HG02943 (cell line): ENCODE data around the gene NACC2.

Experiments used
- ATAC-seq: cut with Tn5 transposase; IDR thresholded peaks from one replicate; pipeline ENCODE4 v1.9.1; 2021; ENCODE audit warnings: mild to moderate bottlenecking, low read depth, moderate library complexity; ENCODE audit not compliant: unreplicated experiment

NACC2 gene, protein sequence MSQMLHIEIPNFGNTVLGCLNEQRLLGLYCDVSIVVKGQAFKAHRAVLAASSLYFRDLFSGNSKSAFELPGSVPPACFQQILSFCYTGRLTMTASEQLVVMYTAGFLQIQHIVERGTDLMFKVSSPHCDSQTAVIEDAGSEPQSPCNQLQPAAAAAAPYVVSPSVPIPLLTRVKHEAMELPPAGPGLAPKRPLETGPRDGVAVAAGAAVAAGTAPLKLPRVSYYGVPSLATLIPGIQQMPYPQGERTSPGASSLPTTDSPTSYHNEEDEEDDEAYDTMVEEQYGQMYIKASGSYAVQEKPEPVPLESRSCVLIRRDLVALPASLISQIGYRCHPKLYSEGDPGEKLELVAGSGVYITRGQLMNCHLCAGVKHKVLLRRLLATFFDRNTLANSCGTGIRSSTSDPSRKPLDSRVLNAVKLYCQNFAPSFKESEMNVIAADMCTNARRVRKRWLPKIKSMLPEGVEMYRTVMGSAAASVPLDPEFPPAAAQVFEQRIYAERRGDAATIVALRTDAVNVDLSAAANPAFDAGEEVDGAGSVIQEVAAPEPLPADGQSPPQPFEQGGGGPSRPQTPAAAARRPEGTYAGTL

DNA sequence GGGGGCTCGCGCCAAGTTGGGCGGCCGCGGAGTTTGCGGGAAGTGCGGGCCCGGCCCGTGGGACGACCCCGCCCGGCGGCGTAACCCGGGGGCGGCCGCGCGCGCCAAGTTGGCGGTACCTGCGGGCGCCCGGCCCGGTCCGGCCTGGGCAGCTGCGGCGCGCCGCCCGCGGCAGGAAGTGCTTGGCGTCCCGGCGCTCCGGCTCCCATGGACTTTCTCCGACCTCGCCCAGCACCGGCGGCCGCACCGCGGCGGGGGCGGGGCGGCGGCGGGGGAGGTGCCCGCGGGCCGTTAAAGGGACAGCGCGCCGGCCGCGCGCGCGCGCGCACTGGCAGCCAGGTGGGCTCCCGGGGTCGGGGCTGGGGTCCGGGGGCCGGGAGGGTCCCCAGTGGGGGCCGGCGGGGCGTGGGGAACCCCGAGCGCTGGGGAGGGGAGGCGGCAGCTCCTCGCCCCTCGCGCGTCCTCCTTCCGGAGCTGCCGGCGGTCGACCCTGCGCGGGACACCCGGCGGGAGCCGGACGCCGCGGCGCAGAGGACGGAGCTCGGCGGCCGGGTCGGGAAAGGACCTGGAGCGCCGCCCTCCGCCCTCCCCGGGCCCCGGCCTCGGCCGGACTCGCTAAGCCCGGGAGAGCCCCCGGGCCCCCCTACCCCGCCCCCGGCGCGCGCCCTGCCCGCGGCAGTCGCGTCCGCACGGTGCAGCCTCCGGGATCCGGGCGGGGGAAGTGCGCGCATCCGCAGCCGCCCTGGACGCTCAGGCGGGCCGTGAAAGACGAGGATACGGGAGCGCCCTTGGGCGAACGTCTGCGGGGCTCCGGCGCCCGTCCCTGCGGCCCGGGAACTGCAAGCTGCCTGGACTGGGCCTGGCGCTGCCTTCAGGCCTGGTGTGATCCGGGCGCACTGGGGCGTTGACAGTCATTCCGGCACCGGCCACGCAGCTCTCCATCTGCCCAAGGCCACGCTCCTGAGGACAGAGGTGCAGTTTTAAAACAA, at the start of gene NACC2:
Gene NACC2, minus strand, starts transcription at position 220 of the 989 bp plus-strand sequence. CDS start 44,768 bp downstream, outside the sequence.
- ATAC-seq: no peak

DNA sequence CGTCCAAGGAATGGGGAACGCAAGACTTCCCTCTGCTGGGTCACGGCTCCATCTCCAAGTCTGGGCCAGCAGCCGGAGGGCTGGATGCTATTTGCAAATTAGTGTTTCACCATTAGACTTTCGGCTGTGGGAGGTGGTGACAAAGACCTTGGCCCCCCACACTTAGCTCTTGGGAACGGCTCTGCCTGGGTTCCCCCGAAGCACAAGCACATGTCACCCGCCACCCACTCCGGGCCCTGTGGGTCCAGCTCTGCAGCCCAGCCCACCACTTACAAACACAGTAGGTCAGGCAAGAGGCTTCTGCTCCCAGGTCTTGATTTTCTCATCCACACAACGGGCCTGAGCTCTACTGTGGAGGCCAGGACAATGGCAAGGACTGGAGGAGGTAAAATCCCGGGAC, 49.4 kb upstream of the NACC2 start:
- no peak for ATAC-seq

DNA sequence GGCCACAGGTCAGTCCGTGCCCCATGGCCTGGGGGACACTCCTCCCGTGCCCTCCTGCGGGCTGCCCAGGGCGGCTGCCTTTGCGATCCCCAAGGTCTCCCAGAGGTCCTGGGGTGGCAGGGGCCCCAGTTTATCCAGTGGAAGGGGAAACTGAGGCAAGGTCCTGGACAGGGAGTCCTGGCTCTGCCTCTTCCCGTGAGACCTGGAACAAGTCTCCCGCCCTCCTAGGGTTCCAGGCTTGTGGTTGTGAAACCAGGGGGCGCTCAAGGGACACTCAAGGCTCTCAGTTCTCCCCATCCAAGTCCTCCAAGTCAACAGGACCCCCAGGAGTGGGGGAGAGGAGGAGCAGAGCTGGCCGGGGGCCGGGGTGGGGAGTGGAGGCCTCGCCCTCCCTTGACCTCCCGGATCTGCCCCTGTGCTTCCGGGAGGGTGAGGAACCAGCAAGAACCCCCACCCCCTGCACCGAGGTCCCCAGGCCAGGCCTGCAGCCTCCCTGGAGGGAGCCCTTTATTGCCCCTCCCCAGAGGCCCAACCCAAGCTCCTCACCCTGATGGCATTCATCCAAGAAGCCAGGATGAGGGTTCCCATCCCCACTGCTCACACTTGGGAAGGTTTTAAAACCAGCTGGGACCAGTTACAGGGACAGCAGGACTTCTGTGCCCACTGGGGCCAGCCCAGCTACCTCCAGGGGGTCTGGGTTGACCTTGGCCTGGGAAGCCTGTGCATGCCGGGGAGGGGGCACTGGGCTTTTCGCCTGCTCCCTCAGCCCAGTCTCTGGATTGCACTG, 48.3 kb upstream of the NACC2 start:
- no peak for ATAC-seq

DNA sequence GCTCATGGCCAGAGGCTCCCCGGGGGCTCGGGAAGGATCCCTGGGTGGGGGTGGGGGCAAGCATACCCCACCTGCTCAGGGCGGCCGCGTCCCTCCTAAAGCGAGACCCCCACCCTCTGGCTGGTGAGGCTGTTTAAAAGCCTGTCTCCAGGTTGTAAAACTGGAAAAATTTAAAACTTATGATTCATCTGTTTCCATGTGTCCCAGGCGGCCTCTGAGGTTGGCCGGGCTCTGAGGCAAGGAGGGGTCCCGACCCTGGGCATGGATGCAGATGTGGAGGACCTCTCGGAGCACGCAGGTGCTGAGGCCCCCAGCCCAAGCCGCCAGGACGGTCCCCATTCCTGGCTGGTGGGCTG, 47.7 kb upstream of the NACC2 start:
- no peak for ATAC-seq

DNA sequence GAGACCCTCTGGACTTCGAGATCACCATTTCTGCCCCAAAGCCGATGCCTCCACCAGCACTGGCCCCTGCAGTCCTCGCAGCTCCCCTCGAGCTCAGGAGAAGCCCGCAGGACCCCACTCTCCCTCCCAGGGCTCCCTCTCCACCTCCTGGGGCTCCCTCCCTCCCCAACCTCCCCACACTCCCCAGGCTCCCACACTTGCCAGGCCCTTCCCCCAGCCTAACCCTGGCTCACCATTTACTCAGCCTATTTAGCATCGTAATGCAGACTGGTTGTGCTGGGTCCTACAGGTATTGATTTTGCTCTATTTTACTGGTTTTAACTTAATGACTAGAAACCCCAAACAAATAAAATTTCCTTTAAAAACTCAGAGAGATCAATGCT, 47.3 kb upstream of the NACC2 start:
- ATAC-seq: no peak

DNA sequence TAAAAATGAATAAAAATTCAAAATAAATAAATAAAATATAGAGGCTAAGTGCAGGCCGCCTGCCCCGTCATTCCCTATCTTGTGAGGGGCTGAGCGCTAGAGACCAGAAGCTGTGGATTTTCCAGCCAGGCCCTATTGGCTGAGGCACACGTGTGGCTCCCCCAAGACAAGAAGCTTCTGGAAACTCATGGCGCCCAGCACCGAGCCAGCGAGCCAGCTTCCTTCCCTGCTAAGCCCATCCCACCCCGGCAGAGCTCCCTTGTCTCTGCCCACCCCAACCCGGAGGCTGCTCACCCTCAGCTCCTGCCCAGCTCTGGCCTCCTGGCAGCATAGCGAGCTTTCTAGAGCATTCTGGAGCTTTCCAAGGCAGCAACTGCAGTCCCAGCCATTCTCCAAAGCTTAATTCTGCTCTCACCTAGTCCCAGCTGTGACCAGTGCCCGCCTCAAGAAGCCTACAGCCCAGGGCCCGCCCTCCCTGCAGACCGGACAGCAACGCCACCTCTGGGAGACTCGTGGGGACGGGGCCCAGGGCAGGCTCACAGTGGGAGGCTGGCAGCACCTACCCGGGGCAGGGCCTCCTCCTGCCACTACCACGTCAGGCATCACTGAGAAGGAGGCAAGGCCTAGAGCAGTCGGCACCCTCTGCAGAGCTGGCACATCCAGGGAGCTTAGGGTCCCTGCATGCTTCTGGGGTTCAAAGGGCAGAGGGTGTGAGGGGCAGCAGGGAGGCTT, 46.8 kb upstream of the NACC2 start:
- no peak for ATAC-seq

DNA sequence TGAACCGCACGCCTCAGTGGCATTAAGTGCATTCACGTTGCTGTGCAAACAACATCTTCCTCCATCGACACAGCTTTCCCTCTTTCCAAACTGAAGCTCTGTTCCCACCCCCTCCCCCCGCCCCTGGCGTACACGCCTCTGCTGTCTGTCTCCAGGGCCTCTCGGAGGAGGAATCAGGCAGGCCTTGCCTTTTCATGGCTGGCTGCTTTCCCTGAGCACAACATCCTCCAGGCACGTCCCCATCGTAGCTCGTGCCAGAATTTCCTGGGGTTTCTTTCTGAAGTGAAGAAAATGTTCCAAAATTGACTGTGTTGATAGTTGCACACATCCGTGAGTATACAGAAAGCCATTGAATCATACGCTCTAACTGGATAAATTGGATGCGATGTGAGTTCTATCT, 45.9 kb upstream of the NACC2 start:
- no peak for ATAC-seq

DNA sequence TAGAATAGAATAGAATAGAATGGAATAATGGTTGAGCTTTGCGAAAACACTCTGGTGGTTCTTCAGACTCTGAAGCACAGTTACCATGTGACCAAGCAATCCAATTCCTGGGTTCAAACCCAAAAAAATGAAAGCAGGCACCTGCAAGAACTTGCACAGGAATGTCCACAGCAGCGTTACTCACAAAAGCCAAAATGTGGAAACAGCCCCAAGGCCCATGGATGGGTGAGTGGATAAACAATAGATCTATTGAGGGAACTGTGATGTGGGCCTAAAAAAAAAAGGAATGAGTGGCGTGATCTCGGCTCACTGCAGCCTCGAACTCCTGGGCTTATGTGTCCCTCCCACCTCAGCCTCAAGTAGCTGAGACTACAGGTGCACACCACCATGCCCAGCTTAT, 45.0 kb upstream of the NACC2 start:
- ATAC-seq: no peak

DNA sequence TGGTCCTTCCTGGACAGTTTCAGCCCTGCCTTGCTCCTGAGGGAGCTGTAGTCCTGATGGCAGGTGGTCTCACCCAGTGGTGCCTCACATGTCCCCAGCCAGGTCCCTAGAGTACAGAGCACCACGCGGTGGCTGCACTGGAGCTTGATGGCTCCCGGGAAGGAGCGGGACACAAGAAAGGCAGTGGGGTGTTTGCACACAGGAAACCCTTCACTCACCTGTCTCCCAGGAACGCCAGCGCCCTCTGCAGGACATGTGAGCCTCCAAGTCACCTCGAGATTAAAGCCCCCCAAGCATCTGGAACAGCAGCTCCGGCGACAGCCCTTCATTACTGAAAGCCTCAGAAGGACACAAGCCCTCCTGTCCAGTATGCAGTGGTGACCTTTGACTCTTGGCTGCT, 43.5 kb upstream of the NACC2 start:
- no peak for ATAC-seq

DNA sequence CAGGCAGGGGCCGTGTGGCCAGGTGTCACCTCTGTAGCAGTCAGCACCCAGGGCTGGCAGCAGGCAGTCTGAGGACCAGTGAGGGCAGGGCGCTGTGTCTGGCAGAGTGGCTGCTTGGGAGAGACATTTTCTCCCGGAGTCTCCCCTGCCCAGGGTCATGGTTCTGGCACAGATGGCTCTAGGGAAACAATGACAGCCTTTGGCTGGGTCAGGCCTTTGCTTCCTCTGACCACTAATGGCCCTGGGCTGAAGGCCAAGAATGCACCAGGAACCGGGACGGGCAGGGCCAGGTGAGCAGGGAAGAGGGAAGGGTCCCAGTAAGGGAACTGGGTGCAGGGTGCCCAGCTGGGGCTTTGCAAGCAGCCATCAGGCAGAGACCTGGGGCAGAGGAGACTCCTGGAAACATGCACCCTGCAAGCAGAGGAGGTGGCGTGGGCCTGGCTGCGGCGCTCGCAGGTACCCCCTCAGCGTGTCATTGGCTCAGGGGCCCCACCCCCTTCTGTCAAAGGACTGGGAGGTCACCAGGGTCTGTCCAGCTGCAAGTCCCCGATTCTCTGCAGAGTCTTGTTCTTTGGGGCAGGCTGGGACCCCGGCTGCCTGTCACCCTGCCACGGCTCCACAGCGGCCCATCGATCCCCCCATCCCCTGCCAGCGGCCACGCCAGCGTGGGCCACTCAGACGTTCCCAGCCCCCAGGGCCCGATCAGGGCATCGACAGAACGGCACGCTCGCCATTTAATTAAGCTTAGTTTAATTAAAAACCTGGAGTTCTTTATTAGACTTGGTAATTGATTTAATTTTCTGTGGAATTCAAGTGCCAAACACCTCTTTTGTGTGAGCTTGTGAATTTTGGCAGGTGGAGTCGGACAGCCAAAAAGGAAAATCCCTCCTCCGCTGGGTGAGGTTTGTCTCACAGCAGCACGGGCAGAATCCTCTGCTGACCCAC, 42.5 kb upstream of the NACC2 start:
- no peak for ATAC-seq

DNA sequence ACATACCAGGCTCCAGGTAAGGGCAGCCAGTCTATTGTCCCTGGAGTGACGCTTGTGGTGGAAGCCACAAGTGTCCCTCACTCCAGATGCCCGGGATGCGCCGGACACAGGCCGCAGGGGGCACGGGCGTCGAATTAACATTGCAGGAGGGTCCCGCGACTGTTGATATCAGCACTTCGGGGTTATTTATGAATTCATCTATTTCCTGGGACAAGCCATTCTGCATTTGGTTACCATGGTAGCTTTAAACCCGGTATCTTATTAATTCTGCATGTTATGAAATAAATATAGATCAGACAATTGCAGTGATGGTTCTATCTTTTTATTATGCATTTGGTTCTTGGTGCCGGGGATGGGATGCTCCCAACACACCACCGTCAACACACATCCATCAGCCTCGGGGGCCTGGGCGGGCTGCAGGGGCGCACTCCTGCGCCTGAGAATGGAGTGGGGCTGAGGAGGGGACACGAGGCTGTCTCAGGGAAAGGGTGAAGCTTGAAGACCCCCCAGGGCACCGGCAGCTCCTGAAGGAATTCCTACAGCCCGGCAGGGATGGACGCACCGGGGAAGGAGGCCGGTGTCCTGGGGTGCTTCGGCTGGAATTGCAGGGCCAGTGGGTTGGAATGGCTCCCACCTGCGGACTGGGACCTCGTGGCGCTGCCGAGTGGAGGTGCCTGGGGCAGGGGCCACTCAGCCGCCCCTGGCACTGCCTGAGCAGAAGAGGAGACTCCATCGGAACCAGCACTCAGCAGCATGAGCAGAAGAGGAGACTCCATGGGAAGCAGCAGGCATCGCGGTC, 41.2 kb upstream of the NACC2 start:
- ATAC-seq: no peak

DNA sequence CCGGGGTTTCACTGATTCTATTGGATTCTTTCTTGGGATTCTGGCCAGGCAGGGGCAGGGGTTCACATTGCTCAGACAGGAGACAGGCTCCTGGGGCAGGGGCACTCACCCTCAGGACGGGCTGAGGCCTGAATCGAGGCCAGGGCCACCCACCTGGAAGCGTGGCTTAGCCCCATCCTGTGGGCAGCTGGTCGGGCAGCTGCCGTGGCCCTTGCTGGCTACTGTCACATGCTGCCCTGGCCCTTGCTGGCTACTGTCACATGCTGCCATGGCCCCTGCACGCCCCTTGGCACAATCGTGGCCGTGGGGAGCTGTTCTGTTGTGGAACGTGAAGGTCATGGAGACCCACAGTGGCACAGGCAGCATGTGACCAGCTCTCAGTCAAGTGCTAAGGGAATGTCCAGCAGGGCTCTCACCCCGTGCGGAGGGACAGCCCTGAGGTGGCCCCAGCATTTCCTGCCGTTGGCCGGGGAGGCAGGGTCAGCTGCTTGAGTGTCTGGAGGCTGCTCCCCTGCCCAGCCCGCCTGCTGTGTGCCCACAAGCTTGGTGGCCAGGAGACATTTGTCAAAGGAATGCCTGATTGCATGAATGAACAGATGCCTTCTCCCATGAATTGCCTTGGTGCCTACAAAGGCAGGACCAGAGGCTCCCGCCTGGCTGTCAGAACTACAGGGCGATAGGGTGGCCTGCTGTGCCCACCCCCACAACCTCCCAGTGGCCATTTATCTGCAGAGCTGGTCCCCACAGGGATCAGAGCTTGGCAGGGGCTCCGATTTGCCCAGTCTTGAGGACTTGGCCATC, 40.4 kb upstream of the NACC2 start:
- no peak for ATAC-seq

DNA sequence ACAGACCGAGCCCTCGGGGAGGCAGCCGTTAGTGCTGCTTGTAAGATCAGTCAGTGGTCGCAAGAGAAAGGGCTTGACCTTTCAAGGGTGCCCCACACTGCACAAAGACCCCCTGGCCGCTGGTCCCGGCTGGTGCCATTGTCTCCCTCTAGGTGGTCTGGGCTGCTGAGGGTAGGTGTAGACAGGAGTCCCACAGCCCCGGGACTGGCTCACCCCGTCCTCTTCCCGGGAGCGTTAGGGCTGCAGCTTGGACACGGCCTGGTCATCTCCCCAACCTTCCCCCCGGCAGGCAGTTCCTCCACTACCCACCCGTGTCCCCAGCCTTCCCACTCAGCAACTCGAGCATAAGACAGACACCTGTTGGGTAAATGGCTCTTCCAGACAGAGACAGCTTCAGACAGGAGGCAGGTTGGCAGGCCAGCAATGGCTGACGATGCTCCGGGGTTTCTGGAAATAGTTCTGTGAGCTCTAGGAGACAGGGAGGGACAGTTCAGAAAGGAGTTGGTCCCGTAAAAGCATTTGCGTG, 38.9 kb upstream of the NACC2 start:
- ATAC-seq: no peak

DNA sequence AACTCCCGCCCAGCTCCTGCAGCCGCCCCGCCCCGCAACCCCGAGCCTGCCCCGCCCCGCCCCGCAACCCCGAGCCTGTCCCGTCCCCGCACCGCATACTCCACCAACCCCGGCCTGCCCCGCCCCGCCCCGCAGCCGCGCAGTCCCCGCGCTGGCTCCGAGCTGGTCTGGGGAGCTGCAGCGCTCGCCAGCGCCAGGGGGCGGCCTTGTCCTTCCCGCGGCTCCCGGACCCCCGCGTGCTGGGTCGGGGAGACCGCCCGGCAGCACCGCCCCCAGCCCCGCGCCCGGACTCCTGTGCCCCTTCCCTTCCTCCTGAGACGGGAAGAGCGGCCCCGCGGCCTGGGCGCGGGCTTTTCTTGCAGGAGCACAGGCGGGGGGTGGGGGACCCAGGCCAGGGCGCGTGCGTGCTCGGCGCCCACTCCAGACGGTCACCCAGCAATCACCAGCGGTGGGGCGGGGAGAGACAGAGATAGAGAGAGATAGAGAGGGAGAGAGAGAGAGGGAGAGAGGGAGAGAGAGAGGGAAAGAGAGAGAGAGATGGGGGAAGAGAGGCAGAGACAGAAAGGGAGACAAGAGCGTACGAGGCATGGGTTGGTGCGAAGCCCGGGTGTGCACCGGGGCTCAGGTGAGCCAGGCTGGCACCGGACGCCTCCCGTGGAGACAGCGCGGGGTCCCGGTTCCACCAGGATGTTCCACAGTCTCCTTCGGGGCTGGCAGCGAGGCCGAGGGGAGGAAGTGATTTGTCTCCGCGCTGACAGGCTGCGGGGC, 38.3 kb upstream of the NACC2 start:
- ATAC-seq: no peak

DNA sequence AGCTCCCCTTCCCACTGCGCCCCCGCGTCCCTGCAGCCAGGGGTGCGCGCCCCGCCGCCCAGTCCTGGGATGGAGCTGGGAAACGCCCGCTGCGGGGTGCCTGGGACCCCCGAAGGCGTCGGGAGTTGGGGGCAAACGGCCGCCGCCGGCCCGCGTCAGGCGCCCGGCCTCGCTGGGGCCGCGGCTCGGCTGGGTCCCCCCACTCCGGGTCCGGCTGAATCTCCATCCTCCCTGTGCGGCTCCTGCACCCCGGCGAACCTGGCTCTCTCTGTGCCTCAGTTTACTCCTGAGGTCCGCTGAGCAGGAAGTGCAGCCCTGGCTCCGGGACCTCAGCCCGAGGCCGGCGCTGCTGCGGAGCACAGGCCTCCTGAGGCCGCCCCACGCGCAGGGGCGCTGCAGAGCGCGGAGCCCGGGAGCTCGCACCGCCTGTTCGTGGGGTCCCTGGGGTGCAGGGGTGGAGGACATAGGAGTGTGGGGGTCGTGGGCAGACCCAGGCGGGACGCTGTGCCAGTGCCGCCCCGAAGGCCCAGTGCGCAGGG, 37.5 kb upstream of the NACC2 start:
- no peak for ATAC-seq
